Keratinocyte (primary cell): ENCODE data around the gene CILP.

Source experiments
- CTCF ChIP-seq, 3 experiments: IDR thresholded peaks in 1 of 3; conservative IDR thresholded peaks in 1 of 3; optimal IDR thresholded peaks in 1 of 3; 2 replicates in 2 of 3; 3 replicates in 1 of 3; pipeline versions ENCODE3 to v1.5.1; 2011; ENCODE audit warnings: low read length in 3 of 3, mild to moderate bottlenecking in 3 of 3, moderate library complexity in 2 of 3, control low read depth in 1 of 3, inconsistent platforms in 1 of 3; ENCODE audit not compliant: insufficient read depth in 2 of 3; ENCODE audit errors: extremely low read depth in 1 of 3
- EZH2 ChIP-seq: IDR thresholded peaks from one replicate; pipeline ENCODE4 v1.6.1; 2012; ENCODE audit warnings: inconsistent platforms, mild to moderate bottlenecking, low read length, moderate library complexity

GRCh38 chr15:65215496-65215895, 4.2 kb upstream of the CILP start:
- TF ChIP-seq EZH2 (no peak), CTCF (optimal IDR thresholded peaks at IDR 0.05 in 1 of 3, IDR thresholded peaks at IDR 0.05 in 1 of 3, conservative IDR thresholded peaks at IDR 0.05 in 1 of 3; ENCODE audit: extremely low read depth in 1 of 3, insufficient read depth in 2 of 3, low read length in 3 of 3) (no peak)
